HepG2 (cell line): Measurements from ENCODE around the gene ALOX15. TPM values are rescaled to one million over a fixed set of nuclear protein-coding genes. Genes with fewer than 3 reads are reported as not detected.
A peak's percentile ranks its signal among the peaks of the same experiment; 100 is the strongest.

Source experiments
- ATAC-seq: fragments of 200-7000 bp; cut with Tn5 transposase; 3 replicates; pipeline ENCODE4 v1.9.1; 2020; ENCODE audit warnings: mild to moderate bottlenecking, moderate library complexity
- BruUV-seq: library from RNA; stranded (reverse); fragments of 400-500 nt; replicated peaks from 2 replicates; lab custom pipeline; 2021; lab: Mats Ljungman, UMichigan
- CTCF ChIA-PET: fragments of 300-600 bp; formaldehyde crosslinking; extraction: SDS; loops from one replicate; lab custom pipeline; 2021; ENCODE audit warnings: low total read pairs, inconsistent platforms, low intra/inter-chr PET ratio; lab: Yijun Ruan, JAX
- POLR2A ChIA-PET: fragments of 350-600 bp; sonication (Branson Sonifier 250); formaldehyde crosslinking; loops from one replicate; lab custom pipeline; 2020; ENCODE audit warnings: antibody characterized with exemption, inconsistent platforms; lab: Yijun Ruan, JAX
- DNase-seq: peaks from one replicate; pipeline ENCODE4 v3.0.0-alpha.2; 2015; ENCODE audit warnings: low spot score
- FAIRE-seq: peaks from 3 replicates; lab custom pipeline; 2011; peaks lifted over from hg19 to GRCh38; lab: Jason Lieb, UNC
- H2AFZ ChIP-seq: one replicate; pipeline ENCODE4 v1.6.1; 2011; ENCODE audit warnings: low read length, inconsistent platforms
- H3K27ac ChIP-seq: fragments of 300-600 bp; 3 replicates; pipeline ENCODE4 v1.8.0; 2011; ENCODE audit warnings: mixed run types, mild to moderate bottlenecking, mixed read lengths, low read length, inconsistent platforms; ENCODE audit not compliant: insufficient read depth; ENCODE audit errors: extremely low read length
- H3K27me3 ChIP-seq, 2 experiments: fragments of 200-600 bp in 1 of 2; 2 replicates in 1 of 2; 3 replicates in 1 of 2; pipeline versions ENCODE4 v1.6.0 to v1.8.0; 2011; ENCODE audit warnings: low read length in 2 of 2, mild to moderate bottlenecking in 2 of 2, moderate library complexity in 2 of 2, inconsistent platforms in 1 of 2; ENCODE audit not compliant: insufficient read depth in 2 of 2, control insufficient read depth in 1 of 2
- H3K36me3 ChIP-seq, 2 experiments: fragments of 200-600 bp in 1 of 2; replicated peaks in 1 of 2; 2 replicates in 1 of 2; 3 replicates in 1 of 2; pipeline versions ENCODE4 v1.5.1 to v1.8.0; 2011; ENCODE audit warnings: low read length in 2 of 2, inconsistent platforms in 1 of 2; ENCODE audit not compliant: insufficient read depth in 2 of 2, control insufficient read depth in 1 of 2
- H3K4me1 ChIP-seq: 2 replicates; pipeline ENCODE4 v1.5.1; 2012; ENCODE audit warnings: low read length, inconsistent platforms; ENCODE audit not compliant: insufficient read depth
- H3K4me2 ChIP-seq: 2 replicates; pipeline ENCODE4 v1.6.0; 2011; ENCODE audit warnings: low read depth, low read length, inconsistent platforms
- H3K4me3 ChIP-seq, 3 experiments: fragments of 200-600 bp in 1 of 3; sonication (generic), shearing (Covaris generic) in 1 of 3; replicated peaks in 1 of 3; 2 replicates each; pipeline ENCODE4 v1.5.1; 2011 to 2016; ENCODE audit warnings: low read length in 3 of 3, inconsistent platforms in 2 of 3, low read depth in 2 of 3, mild to moderate bottlenecking in 2 of 3, control low read depth in 1 of 3, mixed read lengths in 1 of 3; ENCODE audit not compliant: insufficient read depth in 1 of 3
- H3K79me2 ChIP-seq: one replicate; pipeline ENCODE4 v1.6.1; 2011; ENCODE audit warnings: low read length, inconsistent platforms; ENCODE audit not compliant: insufficient read depth
- H3K9ac ChIP-seq: 2 replicates; pipeline ENCODE4 v1.6.0; 2011; ENCODE audit warnings: mild to moderate bottlenecking, low read depth, low read length, inconsistent platforms; ENCODE audit not compliant: insufficient read depth
- H3K9me3 ChIP-seq: 2 replicates; pipeline ENCODE4 v1.5.1; 2012; ENCODE audit warnings: mild to moderate bottlenecking, low read length
- H4K20me1 ChIP-seq: 2 replicates; pipeline ENCODE4 v1.6.0; 2011; ENCODE audit warnings: inconsistent platforms, mild to moderate bottlenecking, low read length, moderate library complexity; ENCODE audit not compliant: insufficient read depth
- TBX2 ChIP-seq: sonication (generic); formaldehyde crosslinking; IDR thresholded peaks from 2 replicates; pipeline ENCODE4 v1.5.0; 2020; ENCODE audit warnings: missing genetic modification reagents, mild to moderate bottlenecking, borderline replicate concordance
- ZNF343 ChIP-seq: sonication (generic); formaldehyde crosslinking; IDR thresholded peaks from 2 replicates; pipeline ENCODE4 v1.4.0; 2020; ENCODE audit warnings: mild to moderate bottlenecking, missing genetic modification reagents
- WGBS: methylation state at CpG from one replicate; pipeline ENCODE4 v1.1.6; 2017; ENCODE audit warnings: low lambda C conversion rate; 5-methylcytosine and 5-hydroxymethylcytosine counted together
- in situ Hi-C: cut with HindIII; loops from 2 replicates; pipeline ENCODE4 v1.10.0; 2017; ENCODE audit warnings: low pct_unique_long_range_greater_than_20kb; ENCODE audit not compliant: extremely low pct_ligation_motif_present
- intact Hi-C: fragments of 100-400 bp; cut with micrococcal nuclease; formaldehyde crosslinking; loops from one replicate; pipeline ENCODE4 v1.10.0; 2022; ENCODE audit not compliant: unreplicated experiment
- polyA plus RNA-seq, 8 experiments: library from polyadenylated mRNA; depleted of rRNA in 3 of 8; stranded (reverse) in 7 of 8; unstranded in 1 of 8; fragments of >200 nt; fragmentation: Illumina TruSeq in 4 of 8; extraction: Trizol in 4 of 8; gene quantifications; 2 replicates each; pipeline versions ENCODE4 v1.2.1 to v1.2.3, GENCODE V29; 2011 to 2016; ENCODE audit warnings: low read depth in 4 of 8, missing spikeins in 1 of 8, mixed read lengths in 1 of 8; ENCODE audit not compliant: insufficient read depth in 1 of 8
- total RNA-seq, 5 experiments: library from RNA; depleted of rRNA; stranded (reverse); fragments of >200 nt; fragmentation: Illumina TruSeq; extraction: Trizol; gene quantifications; 2 replicates each; pipeline ENCODE4 v1.2.3, GENCODE V29; 2016; ENCODE audit warnings: low read depth in 1 of 5
- TF ChIP-seq, protein P1 (sequence below), 2 experiments: sonication (generic) in 1 of 2; formaldehyde crosslinking in 1 of 2; IDR thresholded peaks; 2 replicates each; pipeline versions ENCODE4 v1.6.1 to v1.9.0; 2014 to 2022; ENCODE audit warnings: antibody characterized with exemption in 1 of 2, borderline replicate concordance in 1 of 2, inconsistent platforms in 1 of 2, low read depth in 1 of 2, missing genetic modification reagents in 1 of 2
- TF ChIP-seq, protein P2 (sequence below): sonication (generic); formaldehyde crosslinking; IDR thresholded peaks from 2 replicates; pipeline ENCODE4 v1.4.0; 2020; ENCODE audit warnings: missing genetic modification reagents
- TF ChIP-seq, protein P3 (sequence below): sonication (generic); formaldehyde crosslinking; IDR thresholded peaks from 2 replicates; pipeline ENCODE4 v1.5.0; 2020; ENCODE audit warnings: mild to moderate bottlenecking, missing genetic modification reagents

Gene ALOX15
- total and polyA plus RNA-seq, 2 of the 13 experiments (the other 11 are each of a cell fraction or from before 2014, with no cell fraction given), result 0.04 TPM; not detected in 1

DNA sequence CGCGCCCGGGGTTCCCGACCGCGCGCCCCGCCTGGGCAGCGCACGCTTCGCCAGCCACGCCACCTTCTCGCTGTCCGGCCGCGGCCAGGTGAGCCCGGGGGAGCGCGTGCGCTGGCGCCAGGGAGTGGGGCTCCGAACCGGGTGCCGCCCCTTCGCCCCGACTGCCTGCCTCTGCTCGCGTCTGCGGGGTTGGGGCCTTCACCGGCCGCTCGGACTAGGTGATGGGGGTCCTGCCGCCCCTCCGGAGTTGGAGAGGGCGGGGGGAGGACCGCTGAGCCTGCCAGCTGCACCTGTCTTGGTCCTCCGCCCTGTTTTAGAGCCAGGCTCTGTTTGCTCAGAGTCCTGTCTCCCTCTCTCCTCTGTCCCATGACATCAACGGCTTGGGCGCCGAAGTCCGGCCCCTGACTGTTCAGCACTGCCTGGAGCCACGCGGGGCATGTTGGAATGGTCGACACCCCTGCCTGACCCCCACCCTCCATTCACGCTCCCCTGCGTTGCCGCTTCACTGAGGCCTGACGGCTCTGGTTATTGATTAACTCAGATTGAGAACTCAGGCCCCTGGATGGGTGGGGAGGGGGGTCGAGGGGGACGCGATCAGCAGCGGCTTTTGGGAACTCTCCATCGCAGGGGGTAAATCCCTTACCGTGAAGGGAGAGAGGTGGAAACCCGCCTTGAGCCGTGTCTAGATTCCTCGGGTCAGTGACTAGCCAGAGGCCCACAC lies 56.4 kb downstream of the ALOX15 start:
- in situ Hi-C loops, result no loop called here
- peaks cover 1 to 43% of the 10 kb centered on the region in 2 experiments; a peak in 4 of 5 replicates for H3K27me3 ChIP-seq
- TF ChIP-seq TBX2 (peak; percentile 23; the same call in 1 of the 2 replicates), ZNF343 (0 out of 2 replicates have a peak, but pooled peaks have one; percentile 39)
- TF ChIP-seq, protein P1, sequence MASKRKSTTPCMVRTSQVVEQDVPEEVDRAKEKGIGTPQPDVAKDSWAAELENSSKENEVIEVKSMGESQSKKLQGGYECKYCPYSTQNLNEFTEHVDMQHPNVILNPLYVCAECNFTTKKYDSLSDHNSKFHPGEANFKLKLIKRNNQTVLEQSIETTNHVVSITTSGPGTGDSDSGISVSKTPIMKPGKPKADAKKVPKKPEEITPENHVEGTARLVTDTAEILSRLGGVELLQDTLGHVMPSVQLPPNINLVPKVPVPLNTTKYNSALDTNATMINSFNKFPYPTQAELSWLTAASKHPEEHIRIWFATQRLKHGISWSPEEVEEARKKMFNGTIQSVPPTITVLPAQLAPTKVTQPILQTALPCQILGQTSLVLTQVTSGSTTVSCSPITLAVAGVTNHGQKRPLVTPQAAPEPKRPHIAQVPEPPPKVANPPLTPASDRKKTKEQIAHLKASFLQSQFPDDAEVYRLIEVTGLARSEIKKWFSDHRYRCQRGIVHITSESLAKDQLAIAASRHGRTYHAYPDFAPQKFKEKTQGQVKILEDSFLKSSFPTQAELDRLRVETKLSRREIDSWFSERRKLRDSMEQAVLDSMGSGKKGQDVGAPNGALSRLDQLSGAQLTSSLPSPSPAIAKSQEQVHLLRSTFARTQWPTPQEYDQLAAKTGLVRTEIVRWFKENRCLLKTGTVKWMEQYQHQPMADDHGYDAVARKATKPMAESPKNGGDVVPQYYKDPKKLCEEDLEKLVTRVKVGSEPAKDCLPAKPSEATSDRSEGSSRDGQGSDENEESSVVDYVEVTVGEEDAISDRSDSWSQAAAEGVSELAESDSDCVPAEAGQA (IDR thresholded peaks at IDR 0.05; ENCODE audit: low read depth), result no peak
- TF ChIP-seq, protein P1 (CRISPR knock-in tag; IDR thresholded peaks at IDR 0.05; ENCODE audit: borderline replicate concordance), result no peak
- TF ChIP-seq, protein P2, sequence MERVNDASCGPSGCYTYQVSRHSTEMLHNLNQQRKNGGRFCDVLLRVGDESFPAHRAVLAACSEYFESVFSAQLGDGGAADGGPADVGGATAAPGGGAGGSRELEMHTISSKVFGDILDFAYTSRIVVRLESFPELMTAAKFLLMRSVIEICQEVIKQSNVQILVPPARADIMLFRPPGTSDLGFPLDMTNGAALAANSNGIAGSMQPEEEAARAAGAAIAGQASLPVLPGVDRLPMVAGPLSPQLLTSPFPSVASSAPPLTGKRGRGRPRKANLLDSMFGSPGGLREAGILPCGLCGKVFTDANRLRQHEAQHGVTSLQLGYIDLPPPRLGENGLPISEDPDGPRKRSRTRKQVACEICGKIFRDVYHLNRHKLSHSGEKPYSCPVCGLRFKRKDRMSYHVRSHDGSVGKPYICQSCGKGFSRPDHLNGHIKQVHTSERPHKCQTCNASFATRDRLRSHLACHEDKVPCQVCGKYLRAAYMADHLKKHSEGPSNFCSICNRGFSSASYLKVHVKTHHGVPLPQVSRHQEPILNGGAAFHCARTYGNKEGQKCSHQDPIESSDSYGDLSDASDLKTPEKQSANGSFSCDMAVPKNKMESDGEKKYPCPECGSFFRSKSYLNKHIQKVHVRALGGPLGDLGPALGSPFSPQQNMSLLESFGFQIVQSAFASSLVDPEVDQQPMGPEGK, result peak; percentile 47; the same call in 1 of the 2 replicates
- TF ChIP-seq, protein P3, sequence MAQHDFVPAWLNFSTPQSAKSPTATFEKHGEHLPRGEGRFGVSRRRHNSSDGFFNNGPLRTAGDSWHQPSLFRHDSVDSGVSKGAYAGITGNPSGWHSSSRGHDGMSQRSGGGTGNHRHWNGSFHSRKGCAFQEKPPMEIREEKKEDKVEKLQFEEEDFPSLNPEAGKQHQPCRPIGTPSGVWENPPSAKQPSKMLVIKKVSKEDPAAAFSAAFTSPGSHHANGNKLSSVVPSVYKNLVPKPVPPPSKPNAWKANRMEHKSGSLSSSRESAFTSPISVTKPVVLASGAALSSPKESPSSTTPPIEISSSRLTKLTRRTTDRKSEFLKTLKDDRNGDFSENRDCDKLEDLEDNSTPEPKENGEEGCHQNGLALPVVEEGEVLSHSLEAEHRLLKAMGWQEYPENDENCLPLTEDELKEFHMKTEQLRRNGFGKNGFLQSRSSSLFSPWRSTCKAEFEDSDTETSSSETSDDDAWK, result no peak

More for the DNA sequence above, 56.4 kb downstream of the ALOX15 start:
- H3K36me3 ChIP-seq, result no peaks in the 10 kb centered on the region
- peak; percentile 36 for DNase-seq
- no peaks in the 10 kb centered on the region for H4K20me1 ChIP-seq
- no peaks in the 10 kb centered on the region for H3K79me2 ChIP-seq
- BruUV-seq, result no TSS peak
- intact Hi-C loops, result no loop called here
- FAIRE-seq, result no peak
- H3K9ac ChIP-seq, result no peak overlapping the region
- H3K4me1 ChIP-seq, result peaks cover 50% of the 10 kb centered on the region
- 5% methylated on average over 10 of the region's 57 CpGs for WGBS
- CTCF ChIA-PET, result interaction anchor here (2.8 kb wide), 1 partner anchor 19 kb away, joined by 13 read pairs; no protein-coding TSS in a partner anchor
- peak; percentile 6; the same call in 1 of the 3 replicates for ATAC-seq
- H3K9me3 ChIP-seq, result no peaks in the 10 kb centered on the region
- H3K4me2 ChIP-seq, result peak overlapping the region; percentile 88
- peak overlapping the region; percentile 58 to 73 (median 61); a peak in 5 of 6 replicates for H3K4me3 ChIP-seq
- POLR2A ChIA-PET, result interaction anchor here (1.7 kb wide), 1 partner anchor 18 kb away, joined by 4 read pairs; no protein-coding TSS in a partner anchor
- no peak overlapping the region for H2AFZ ChIP-seq
- H3K27ac ChIP-seq, result no peak overlapping the region
